GM12873 (cell line): Measurements from ENCODE around the gene BHLHA9.

Experiments used
- TF ChIP-seq, protein P1 (sequence below): IDR thresholded peaks from 2 replicates; pipeline ENCODE4 v1.5.1; 2012; ENCODE audit warnings: low read depth, mild to moderate bottlenecking, moderate library complexity, low read length, control low read depth; ENCODE audit not compliant: insufficient read depth; ENCODE audit errors: missing control alignments

The BHLHA9 gene

DNA sequence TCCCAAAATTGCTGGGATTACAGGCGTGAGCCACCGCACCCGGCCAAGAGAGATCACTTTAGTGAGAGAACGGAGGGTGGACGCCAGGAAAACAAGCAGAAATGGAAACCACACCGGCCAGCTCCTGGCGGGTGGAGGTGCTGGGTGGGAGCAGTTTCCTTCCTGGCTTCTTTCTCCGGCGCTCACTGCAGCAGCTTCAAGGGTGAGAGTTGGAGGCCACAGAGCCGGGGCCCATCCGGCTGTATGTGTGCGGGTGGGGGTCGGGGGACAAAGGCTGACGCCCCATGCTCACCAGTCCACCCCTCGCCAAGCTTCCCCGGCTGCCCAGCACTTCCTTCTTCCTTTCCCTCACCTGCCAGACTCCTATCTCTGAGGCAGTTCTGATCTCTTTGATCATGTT is 13.5 kb upstream of the BHLHA9 start:
- TF ChIP-seq, protein P1, sequence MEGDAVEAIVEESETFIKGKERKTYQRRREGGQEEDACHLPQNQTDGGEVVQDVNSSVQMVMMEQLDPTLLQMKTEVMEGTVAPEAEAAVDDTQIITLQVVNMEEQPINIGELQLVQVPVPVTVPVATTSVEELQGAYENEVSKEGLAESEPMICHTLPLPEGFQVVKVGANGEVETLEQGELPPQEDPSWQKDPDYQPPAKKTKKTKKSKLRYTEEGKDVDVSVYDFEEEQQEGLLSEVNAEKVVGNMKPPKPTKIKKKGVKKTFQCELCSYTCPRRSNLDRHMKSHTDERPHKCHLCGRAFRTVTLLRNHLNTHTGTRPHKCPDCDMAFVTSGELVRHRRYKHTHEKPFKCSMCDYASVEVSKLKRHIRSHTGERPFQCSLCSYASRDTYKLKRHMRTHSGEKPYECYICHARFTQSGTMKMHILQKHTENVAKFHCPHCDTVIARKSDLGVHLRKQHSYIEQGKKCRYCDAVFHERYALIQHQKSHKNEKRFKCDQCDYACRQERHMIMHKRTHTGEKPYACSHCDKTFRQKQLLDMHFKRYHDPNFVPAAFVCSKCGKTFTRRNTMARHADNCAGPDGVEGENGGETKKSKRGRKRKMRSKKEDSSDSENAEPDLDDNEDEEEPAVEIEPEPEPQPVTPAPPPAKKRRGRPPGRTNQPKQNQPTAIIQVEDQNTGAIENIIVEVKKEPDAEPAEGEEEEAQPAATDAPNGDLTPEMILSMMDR = no peak

DNA sequence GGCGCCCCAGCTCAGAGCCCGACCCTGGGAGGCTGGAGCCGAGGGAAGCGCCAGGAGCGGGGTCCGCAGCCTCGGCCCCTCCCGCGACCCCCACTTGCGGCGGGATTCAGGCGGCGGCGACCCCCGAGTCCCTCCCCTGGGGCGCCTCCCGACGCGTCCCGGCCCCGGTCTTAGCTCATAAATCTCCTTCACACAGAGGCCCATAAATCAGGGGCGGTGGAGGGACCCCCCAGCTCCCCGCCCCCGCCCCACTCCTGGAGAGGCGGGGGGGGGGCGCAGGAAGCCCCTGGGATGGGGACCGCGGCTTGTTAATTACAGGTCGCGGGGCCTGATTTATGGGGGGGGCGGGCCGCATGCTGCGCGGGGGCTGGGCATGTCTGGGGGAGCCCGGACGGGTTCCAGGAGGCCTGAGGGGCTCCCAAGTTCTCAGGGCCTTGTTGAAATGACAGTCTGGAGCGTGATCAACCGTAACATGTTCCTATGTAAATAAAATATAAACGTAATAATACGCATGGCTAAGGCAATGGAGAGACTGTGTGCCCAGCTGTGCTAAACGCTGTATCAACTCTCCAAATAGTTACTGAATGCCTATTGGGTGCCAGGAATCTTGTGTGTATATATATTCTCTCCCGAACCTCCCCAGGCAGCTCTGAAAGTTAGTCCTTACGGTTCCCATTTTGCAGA is 10.0 kb upstream of the BHLHA9 start:
- TF ChIP-seq, protein P1 = no peak

DNA sequence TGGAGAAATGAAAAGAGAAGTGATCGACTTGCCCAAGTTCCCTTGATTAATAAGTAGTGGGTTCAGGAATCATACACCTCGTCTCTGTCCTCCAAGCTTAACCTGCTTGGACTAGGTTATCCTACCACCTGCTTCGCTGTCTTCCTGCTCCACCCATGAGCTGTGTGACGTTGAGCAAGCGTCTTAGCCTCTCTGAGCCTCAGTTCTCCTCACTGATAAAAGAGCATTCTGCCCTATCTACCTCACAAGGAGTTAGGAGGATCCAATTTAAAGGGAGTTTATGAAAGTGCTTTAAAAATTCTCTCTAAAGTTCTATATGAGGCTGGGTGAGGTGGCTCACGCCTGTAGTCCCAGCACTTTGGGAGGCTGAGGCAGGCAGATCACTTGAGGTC is 9.5 kb upstream of the BHLHA9 start:
- TF ChIP-seq, protein P1 = no peak

DNA sequence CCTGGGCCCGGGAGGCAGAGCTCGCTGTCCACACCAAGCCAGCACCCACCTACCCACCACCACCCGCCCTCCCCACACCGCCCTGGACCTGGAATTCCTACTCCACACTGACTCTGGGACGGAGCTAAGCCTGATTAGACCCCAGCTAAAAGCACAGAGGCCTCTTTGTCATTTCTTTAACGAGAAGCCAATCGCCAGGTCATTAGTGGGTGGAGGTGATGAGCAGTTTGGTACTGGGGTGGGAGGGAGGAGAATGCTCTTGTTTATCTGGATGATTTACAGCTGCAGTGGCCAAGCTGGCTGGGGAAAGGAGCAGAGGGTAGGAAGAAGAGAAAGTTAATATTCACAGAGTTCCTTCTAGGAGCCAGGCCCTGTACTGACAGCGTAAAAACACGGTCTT is 6.0 kb upstream of the BHLHA9 start:
- TF ChIP-seq, protein P1 = no peak

DNA sequence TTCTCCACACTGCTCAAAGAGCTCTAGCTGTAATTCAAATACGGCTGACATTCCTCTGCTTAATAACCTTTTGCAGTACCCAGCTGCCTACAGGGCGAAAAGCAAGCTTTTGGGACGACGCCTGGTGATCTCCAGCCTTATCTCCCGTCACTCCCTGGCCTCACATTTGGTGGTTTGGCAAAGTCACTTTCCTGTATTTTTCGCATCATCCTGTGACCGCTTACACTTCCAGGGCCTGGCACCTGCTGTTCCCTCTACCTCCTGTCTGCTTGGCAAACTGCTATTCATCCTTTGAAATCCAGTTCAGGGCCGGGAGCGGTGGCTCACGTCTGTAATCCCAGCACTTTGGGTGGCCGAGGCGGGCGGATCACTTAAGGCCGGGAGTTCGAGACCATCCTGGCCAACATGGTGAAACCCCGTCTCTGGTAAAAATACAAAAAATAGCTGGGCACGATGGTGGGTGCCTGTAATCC is 2.7 kb upstream of the BHLHA9 start:
- TF ChIP-seq, protein P1 = no peak

DNA sequence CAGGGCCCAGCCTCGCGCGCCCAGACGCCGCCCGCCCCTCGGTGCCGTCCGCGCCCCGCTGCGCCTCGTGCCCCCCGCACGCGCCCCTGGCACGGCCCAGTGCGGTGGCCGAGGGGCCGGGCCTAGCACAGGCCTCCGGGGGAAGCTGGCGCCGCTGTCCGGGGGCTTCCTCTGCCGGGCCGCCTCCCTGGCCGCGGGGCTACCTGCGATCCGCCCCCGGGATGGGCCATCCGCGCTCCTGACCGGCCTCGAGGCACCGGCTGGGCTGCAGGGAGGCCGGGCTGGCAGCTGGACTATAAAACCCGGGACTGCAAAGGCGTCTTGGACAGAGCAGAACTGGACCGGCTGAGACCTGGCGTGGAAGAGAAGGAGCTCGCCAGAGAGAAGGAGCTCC is 783 bp downstream of the BHLHA9 start:
- TF ChIP-seq, protein P1 = no peak

DNA sequence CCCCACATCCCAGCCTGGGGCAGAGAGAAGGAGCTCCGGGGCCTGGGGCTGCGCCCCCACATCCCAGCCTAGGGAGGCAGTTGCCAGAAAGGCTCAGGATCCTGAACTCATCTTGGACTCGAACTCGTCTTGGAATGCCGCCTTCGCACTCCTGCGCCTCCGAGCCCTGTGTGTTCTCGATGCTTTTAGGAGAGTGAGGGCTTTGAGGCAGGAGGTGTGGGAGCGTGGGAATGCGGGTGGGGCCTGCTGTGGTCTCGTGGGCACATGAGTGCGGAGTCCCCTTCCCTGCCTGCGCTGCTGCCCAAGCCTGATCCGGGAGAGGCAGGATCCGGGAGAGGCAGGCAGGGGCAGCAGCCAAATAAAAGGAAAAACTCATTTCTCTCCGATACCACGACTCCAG is 1.2 kb downstream of the BHLHA9 start:
- TF ChIP-seq, protein P1 = no peak
